ENCODE results near the gene MAGI2.

The MAGI2 gene

DNA sequence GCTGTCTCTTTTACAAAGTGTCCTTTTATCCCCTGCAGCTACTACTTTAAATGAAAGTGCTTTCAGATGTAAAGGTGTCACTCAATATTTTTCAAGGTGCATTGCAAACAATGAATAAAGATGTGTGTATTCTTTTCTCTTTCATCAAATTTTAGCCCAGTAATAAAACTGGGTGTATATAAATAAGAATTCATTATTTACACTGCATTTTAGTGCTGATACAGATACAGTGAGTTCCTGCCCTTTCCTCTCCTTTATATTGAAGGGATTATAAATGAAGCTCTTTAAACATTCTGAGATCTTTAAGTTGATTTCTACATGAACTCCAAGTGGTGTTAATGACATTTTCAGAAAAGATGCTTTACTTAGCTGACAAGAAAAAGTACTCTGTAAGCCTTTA is 1137.4 kb downstream of the MAGI2 start:
- in situ Hi-C loops (cut with MboI; ENCODE audit: low sequenced_read_pairs, unreplicated experiment) = no loop called here
- TF ChIP-seq, protein P1, sequence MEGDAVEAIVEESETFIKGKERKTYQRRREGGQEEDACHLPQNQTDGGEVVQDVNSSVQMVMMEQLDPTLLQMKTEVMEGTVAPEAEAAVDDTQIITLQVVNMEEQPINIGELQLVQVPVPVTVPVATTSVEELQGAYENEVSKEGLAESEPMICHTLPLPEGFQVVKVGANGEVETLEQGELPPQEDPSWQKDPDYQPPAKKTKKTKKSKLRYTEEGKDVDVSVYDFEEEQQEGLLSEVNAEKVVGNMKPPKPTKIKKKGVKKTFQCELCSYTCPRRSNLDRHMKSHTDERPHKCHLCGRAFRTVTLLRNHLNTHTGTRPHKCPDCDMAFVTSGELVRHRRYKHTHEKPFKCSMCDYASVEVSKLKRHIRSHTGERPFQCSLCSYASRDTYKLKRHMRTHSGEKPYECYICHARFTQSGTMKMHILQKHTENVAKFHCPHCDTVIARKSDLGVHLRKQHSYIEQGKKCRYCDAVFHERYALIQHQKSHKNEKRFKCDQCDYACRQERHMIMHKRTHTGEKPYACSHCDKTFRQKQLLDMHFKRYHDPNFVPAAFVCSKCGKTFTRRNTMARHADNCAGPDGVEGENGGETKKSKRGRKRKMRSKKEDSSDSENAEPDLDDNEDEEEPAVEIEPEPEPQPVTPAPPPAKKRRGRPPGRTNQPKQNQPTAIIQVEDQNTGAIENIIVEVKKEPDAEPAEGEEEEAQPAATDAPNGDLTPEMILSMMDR (IDR thresholded peaks at IDR 0.05; ENCODE audit: borderline replicate concordance, control extremely low read depth, extremely low read depth, insufficient read depth, missing control alignments) = no peak
- no peak for DNase-seq (ENCODE audit: low spot score)

DNA sequence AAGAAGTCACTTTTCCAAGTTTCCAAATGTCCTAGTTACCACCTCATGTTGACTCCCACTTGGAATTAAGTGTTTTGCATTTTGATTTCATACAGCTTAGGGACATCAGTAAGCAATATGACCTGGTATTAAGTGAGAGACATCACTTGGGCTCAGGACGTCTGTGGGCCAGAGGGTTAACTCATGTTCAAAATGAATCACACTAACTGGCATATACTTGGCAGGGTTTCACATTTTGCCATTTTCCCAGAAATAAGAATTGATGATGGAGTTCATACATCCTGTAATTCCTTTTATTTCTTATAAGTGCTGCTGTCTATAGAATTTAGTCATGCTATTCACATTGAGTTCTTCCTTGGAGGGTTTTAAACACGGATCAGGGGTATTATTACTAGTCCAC is 1138.3 kb downstream of the MAGI2 start:
- TF ChIP-seq, protein P1 (IDR thresholded peaks at IDR 0.05; ENCODE audit: borderline replicate concordance, control extremely low read depth, extremely low read depth, insufficient read depth, missing control alignments) = no peak
- DNase-seq (ENCODE audit: low spot score) = no peak
- in situ Hi-C loops (cut with MboI; ENCODE audit: low sequenced_read_pairs, unreplicated experiment) = no loop called here

DNA sequence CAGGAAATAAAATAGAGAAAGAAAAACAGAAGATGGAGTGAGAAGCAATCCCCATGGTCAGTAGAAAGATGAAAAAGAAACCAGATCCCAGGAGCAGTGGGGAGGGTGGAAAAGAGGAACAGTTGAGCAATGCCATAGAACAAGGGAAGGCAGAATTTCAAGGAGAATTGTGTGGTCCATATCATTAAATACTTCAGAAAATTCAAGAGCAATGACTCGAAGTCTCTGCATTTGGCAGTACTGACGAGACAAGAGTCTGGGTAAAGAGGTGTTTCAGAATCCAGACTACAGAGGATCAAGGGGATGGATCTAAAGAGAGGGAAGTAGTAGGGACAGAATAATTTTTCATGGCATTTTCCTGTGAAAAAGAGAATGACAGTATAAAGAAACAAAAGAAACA is 1142.3 kb downstream of the MAGI2 start:
- no peak for DNase-seq (ENCODE audit: low spot score)

DNA sequence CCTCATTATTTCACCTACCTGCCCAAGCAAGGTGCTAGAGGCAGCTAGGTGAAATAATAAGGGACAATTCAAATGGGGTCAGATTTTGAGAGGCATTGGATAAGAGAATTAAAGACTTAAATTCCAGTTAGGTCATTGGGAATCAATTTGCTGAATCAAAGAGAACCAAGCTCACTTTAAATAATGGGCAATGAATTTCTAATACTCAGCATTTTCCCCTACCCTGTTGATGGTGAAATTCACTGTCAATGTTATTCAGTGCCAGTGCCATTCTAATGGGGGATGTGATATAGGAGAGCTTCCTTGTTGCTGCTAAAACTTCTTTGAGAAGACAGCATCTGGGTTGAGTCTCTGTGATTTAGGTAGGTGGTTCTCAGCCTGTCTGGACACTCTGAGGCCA is 1145.6 kb downstream of the MAGI2 start:
- TF ChIP-seq, protein P1 (IDR thresholded peaks at IDR 0.05; ENCODE audit: borderline replicate concordance, control extremely low read depth, extremely low read depth, insufficient read depth, missing control alignments) = no peak
- no peak for DNase-seq (ENCODE audit: low spot score)
- in situ Hi-C loops (cut with MboI; ENCODE audit: low sequenced_read_pairs, unreplicated experiment) = no loop called here

More for the DNA sequence above, 1142.3 kb downstream of the MAGI2 start:
- TF ChIP-seq, protein P1 (IDR thresholded peaks at IDR 0.05; ENCODE audit: borderline replicate concordance, control extremely low read depth, extremely low read depth, insufficient read depth, missing control alignments) = no peak
- in situ Hi-C loops (cut with MboI; ENCODE audit: low sequenced_read_pairs, unreplicated experiment) = no loop called here

DNA sequence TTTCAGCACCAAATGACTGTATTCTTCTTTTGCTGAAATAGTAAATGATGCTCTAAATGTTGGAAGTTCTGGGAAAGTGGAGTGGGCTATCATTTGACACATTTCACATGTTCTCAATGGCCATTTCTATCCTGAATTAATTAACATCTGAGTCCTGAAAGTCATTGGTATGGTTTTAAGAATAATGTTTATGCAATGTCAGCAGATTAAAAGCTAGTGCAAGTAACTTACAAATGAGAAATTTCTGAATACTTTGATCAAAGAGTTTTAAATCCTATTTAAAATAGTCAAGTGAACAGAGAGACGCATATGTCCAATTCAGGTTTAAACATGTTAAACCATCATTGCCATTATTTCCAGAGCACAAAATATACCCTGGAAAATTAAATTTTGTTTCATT is 1146.8 kb downstream of the MAGI2 start:
- in situ Hi-C loops (cut with MboI; ENCODE audit: low sequenced_read_pairs, unreplicated experiment) = no loop called here
- TF ChIP-seq, protein P1 (IDR thresholded peaks at IDR 0.05; ENCODE audit: borderline replicate concordance, control extremely low read depth, extremely low read depth, insufficient read depth, missing control alignments) = no peak
- DNase-seq (ENCODE audit: low spot score) = no peak

DNA sequence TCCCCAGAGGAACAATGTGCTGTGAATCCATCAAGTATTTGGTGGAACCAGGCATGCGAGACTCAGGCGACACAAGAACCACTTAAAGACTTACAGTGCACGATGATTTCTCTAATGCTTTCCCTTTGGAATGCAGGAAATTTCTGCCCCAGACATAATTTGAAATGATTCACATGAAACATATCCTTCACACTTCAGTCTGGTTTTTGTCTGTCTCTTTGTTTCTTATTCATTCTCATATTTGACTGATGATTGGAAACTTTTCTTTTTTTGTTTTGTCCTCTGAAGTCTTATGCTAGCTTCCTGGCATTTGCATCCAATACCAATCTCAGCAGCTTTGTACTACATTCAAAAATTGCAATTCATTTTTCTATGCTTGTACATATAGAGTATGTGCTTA is 1152.1 kb downstream of the MAGI2 start:
- in situ Hi-C loops (cut with MboI; ENCODE audit: low sequenced_read_pairs, unreplicated experiment) = no loop called here
- TF ChIP-seq, protein P1 (IDR thresholded peaks at IDR 0.05; ENCODE audit: borderline replicate concordance, control extremely low read depth, extremely low read depth, insufficient read depth, missing control alignments) = no peak
- DNase-seq (ENCODE audit: low spot score) = no peak

DNA sequence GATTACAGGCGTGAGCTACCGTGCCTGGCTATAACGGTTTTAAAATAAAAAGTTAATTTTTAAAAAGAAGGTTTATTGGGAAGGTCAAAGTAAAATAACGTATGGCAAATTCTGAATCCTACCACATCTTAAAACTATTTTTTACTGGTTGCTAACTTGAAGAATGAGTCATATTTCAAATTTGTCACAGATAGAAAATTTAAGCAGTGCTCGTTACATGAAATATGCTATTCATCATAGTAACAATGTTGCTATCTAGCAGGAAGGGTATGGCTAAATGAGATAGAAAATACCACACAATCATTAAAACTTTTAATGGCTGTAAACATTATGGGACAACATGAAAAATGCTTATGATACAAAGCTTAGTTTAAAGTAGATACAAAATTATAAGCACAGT is 1154.4 kb downstream of the MAGI2 start:
- DNase-seq (ENCODE audit: low spot score) = no peak

More for the DNA sequence above, 1154.4 kb downstream of the MAGI2 start:
- TF ChIP-seq, protein P1 (IDR thresholded peaks at IDR 0.05; ENCODE audit: borderline replicate concordance, control extremely low read depth, extremely low read depth, insufficient read depth, missing control alignments) = no peak
- in situ Hi-C loops (cut with MboI; ENCODE audit: low sequenced_read_pairs, unreplicated experiment) = no loop called here

Data from GM13976 (cell line).